Stimulated activated naive CD8-positive, alpha-beta T cell treated with anti-CD3 and anti-CD28 coated beads, Interleukin-15, Interleukin-2, amounts not matched to agents 100 U/mL and 50 U/mL, for 24 hours (primary cell): ENCODE data around the gene SRP68.
"Not testable (repeated sequence)": the region's sequence is repeated elsewhere in the genome, so short reads cannot be mapped to it uniquely, and the experiment has no call there.

ENCODE experiments used
- ATAC-seq: fragments of 150-1000 bp; cut with Tn5 transposase; one replicate; pipeline ENCODE4 v1.10.0; 2021
- DNase-seq: peaks from one replicate; pipeline ENCODE4 v3.0.0; 2021

SRP68 gene

DNA sequence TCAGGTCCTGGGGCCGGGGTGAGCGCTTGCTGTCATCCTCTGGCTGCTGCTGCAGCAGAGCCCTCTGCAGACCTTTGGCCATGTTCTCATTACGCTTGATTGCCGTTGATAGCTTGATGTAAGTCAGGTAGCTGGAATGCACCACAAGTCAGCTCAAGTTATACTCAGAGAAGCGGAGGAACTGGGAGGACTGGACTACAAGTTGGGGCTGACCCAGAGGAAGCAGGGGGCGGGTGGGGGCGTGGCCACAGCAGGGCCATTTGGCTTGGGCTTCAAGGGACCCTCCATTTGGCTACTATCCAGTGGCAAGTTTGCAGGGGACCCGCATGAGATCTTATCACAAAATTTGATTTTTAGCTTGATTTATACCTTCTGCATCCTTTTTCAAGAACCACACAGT is 26.3 kb downstream of the SRP68 start:
- DNase-seq, result no peak
- ATAC-seq, result no peak

DNA sequence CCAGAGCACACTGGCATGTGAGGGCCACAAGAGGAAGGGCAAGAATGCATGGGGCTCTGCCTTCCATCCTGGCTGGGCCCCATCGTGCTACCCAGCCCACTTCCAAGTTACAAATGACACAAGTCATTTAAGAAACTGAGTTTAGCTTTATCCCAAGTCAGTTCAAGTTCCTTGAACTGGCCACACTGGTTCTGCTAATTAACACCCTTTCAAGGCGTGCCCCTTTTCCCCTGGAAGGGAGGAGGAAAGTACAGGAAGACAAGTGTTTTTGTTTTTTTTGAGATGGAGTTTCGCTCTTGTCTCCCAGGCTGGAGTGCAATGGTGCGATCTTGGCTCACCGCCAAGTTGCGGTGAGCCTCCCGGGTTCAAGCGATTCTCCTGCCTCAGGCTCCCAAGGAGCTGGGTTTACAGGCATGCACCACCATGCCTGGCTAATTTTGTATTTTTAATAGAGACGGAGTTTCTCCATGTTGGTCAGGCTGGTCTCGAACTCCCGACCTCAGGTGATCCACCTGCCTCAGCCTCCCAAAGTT is 27.8 kb downstream of the SRP68 start:
- not testable (repeated sequence) for ATAC-seq, DNase-seq

DNA sequence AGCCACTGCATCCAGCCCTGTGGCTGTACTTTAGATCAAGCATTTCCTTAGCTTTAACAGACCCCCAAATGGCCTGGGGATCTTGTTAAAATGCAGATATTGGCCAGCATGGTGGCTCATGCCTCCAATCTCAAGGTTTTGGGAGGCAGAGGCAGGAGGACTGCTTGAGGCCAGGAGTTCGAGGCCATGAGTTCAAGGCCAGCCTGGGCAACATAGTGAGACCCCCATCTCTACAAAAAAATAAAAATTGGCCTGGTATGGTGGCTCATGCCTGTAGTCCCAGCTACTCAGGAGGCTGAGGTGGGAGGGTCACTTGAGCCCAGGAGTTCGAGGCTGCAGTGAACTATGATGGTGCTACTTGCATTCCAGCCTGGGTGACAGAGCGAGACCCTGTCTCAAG is 29.4 kb downstream of the SRP68 start:
- not testable (repeated sequence) for ATAC-seq, DNase-seq

DNA sequence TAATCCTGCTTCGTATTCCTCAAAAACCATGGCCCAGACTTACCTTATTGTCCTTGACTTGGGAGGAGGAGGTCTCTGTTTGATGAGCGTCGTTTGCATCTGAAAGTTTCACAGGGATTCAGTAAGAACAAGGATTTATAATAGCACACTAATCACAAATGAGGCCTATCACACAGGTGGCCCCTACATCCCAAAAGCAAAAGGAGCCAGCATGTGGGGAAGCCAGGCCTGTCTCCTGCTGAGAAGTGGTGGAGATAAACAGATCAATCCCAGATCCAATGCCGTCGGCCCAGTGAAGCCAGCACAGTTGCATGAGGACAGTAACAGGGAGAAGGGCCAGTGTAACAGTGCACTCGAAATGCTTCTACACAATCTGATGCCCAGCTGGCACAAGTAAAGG is 31.9 kb downstream of the SRP68 start:
- ATAC-seq, result no peak
- no peak for DNase-seq

DNA sequence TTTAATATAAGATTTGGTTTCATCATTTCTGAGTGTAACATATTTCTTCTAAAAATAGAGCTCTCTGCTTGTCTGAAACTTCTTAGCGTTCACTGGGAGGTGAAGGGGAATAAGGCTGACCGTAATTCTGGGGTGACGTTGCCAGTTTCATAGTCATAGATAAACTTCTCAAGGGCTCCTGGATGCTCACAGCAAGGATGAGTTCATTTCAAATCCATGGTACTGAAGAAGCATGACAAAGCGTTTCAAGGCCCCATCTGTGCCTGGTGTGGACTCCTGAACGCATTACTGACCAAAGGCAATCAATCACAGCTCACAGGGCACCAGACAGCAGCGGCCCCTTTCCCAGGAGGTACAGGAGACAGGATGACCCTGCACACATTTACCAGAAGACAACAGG is 33.2 kb downstream of the SRP68 start:
- ATAC-seq (no peak), DNase-seq (no peak)

DNA sequence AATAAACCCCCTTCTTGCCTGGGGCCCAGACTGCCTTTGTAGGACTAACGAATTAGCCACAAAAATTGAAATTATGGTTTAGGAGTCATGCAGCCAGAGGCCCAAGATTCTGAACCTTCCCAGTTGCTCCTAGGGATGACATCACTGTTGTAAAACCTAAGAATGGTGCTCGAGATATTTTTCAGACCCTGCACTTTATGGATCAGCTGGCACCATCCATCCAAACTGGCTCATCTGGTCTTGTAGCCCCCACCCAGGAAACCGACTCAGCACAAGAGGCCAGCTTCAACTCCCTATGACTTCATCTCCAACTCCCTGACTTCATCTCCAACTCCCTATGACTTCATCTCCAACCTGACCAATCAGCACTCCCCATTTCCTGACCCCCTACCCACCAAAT is 34.3 kb downstream of the SRP68 start:
- ATAC-seq (no peak), DNase-seq (no peak)

DNA sequence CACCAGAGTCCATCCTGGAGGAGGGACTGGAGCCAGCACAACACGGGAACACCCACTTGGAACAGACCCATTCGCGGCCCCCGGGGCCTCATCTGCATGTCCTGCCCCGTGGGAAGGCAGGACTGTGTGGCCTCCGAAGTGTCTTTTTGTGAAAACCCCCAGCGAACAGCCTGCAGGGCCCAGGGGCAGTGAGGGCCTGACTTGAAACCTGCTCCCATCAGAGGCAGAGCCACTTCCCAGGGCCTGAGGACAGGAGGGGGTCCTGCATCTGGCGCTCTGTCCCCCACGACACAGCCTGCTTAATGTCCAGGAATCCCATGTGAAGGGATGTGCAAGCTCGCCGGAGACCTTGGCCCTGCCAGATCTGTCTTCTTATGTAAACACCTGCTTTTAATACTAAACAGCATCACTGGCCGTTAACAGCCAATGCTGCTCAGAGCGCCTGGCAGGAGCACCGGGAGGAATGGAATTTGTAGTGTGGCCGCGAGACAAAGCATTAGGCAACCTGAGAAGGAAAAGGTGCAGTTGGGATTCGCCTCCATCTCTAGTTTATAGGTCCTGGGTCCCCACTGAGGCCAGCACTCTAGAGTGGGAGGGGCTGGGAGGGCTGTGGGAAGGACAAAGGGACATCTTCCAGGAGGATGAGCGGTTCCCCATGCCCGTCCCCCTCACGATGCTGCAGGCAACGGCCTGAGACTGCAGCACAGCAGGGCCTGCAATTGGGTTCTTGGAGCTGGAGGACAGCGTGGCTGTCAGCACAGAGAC is 35.6 kb downstream of the SRP68 start:
- DNase-seq (no peak), ATAC-seq (no peak)

DNA sequence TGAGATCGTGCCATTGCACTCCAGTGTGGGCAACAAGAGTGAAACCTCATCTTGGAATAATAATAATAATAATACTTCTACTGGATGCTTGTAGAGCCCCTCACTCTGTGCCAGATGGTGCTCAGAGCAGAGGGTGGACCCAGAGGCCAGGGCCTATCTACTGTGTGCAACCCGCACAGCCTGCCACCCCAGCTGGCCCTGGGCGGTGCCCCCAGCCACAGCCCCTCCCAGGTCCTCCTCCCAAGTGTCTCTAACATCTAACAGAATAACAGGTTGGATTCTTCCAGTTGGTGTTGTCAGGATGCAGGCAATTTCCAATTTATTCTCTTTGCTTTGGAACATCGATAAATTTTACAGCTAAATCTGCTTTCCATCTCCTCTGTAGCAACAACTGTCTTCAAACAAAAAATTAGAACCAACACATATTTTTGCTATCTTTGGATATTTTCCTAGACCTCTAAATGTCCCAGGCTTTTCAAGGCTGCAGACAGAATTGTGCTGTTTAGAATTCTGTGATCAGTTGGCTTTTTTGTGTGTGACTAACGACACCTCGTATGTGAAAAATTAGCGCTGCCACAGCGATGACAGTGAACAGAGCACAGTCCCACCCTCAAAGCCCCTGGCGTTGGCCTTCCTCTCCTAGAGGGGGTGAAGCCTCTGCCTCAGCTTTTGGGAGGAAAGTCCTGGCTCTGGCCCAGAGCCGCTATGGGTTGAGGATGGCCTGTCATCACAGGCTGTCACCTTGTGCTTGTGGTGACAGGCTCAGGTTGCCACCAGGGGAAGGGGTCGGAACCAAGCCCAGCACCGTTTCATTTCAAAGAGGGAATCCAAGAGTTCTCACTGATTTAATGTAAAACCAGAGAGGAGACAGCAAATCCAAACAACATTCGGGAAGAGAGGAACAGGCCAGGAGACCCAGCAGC is 37.6 kb downstream of the SRP68 start:
- DNase-seq, result no peak
- no peak for ATAC-seq

DNA sequence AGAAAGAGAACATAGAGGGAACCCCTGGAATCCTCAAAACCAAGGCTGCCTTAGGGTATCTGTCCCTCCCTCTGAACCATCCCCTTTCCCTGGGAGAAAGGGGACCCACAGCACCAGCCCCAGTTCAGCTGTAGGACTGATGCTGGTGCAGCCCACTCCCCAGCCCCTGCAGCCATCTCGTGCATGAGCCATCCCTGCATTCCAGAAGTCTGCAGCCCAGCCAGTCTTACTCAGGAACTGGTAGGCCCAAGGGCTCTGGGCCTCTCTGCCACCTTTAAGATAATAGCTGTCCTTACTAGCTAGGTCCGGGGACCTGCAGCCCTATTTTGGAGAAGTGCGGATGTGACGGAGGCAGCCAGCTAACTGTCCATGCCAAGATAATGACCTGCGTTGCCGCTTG is 39.2 kb downstream of the SRP68 start:
- DNase-seq, result no peak
- no peak for ATAC-seq

DNA sequence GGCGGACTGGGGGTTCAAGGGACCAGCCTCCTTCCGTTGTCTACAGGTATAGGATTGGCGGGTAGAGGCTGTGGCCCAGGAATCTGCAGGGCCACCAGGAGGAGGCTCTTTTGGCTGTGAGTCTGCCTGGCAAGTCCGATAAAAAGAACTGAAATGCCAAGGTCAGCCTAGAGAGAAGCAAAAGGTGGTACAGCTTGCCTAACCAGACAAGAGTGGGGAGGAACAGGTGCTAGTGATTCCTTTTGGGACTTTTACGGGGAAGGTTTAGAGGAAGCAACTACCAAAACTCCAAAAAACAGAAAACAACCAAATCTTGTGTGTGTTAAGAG is 39.6 kb downstream of the SRP68 start:
- ATAC-seq (no peak), DNase-seq (no peak)

DNA sequence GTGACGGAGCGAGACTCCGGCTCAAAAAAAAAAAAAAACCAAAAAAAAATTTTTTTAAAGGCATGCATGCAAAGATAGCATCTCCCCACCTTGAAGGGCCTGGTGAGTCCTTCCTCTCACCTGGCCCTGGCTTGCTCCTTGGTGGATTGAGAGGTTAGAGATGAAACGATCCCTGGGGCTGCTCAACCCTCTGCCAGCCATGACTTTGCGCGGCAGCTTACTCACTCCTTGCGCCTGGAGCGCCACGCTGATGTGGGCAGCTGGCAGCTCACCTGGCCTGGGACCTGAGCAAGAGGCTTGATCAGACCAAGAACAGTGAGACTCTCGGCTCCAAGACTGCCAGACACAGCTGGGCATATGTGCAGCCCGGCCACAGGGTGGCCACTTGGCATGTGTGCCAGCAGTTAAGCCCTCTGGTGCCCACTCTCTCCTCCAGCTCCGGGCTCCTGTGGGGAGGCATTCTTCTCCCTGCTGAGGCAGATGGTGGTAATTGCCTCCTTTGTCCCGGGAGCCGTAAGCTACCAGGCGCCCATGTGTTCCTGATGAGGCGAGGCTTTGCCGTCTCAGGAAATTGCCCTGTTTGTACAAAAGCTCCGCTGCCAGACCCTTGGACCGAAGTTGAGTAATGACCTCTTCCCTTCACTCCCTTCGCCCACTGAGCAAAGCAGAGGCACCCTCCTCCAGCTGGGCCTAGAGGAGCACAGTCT is 40.1 kb downstream of the SRP68 start:
- no peak for DNase-seq
- no peak for ATAC-seq

DNA sequence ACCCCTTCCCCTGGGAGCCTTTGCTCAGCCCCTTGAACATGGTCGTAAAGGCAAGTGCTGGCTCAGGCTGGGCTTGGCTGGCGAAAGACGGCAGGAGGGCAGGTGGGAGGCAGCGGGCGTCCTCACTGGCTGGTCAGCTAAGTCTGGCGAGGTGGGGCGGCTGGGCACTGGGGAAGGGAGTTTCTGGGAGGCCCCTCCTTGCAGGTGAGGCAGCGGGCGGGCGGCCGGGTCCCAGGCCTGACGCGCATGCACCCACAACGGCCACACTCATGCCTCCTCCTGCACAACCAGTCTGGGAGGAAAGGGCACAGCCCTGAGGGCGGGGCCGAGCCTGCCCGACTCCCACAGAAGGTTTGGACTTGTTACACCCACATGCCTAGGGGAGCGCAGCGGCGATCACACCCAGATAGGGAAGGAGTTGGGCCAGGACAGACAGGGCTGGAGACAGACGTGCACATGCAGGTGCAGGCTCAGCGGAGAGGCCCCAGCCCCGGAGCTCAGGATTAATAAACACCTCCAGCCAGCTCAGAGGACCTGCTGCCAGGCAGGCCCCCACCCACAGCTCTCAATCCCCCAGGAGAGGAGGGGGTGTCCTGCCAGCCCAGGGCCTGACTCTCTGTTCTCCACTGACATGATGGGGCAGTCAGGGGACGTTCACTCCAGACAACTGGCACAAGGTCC is 45.0 kb downstream of the SRP68 start, which contains the start of gene EVPL:
EVPL (minus strand) TSS at position 148 of the 681 bp plus-strand sequence; CDS start at position 40, 108 bp downstream.
- no peak for DNase-seq

DNA sequence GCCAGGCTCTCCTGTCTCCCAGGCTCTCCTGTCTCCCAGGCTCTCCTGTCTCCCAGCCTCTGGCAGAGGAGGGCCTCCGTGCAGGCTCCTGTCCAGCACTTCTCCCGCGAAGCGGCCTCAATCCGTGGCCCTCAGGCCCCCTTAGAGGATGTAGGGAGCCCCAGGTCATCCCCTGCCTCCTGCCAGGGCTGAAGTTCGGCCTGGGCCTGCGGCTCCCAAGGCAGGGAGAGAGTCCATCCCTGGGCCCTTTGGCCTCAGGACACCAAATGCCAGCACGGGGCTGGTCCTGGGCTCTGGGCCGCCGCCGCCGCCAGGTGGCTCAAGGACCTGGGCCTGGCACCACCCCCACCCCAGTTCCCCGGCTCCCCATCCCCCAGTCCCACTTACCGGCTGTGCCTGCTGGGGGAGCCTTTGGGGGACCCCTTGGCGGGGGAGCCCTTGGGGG is 45.6 kb downstream of the SRP68 start:
- ATAC-seq (no peak), DNase-seq (no peak)

More for the DNA sequence above, 45.0 kb downstream of the SRP68 start, which contains the start of gene EVPL:
- no peak for ATAC-seq

DNA sequence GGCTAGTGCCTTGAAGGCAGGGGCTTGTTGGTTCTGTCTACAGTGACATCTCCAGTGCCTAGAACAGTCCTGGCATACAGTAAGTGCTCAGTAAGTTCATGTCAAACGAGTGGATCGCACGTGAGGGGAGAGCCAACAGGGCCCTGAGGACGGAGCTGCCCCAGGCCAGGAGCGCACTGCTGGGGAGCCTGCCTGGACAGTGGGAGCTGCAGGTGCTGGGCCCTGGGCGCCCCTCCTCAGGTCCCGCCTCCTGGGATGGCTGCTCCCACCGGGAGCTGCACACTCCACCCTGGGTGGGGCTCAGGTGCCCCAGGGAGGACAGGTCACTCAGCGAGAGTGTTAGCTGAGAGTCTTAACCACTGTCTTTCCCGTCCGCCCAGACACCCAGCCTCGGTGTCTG is 47.0 kb downstream of the SRP68 start:
- DNase-seq (no peak), ATAC-seq (no peak)

DNA sequence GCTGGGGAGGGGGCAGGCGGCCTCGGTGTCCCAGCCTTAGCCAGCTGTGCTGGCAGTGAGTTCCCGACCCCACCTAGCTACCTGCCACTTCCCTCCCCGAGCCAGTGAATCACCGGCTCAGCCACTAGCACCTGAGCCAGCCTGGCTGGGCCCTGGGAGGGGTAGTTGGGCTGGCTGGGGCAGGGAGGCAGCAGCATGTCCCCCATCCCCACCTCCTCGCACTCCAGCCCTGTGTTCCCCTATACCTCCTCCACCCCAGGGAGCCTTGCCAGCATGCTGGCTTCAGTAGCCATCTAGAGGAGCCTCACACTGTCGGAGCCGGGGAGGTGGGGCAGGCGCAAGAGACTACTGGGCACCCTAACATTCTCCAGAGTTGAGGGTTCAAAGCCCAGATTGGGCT is 48.0 kb downstream of the SRP68 start:
- ATAC-seq (no peak), DNase-seq (no peak)

DNA sequence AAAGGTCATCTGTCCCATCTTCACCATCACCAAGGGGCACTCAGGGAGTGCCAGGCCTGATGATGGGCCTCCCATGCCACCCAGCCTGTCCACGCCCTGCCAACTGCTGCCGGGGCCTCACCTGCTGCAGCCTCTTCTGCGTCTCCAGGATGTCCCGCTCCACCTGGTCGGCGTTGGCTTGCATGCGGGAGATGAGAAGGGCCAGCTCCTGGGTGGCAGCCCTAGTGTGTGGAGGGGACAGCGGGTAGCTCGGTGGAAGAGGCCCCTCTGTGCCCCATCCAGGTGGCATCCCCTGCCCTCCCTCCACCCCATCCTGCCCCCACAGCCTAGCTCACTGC is 48.4 kb downstream of the SRP68 start:
- ATAC-seq, result no peak
- no peak for DNase-seq

DNA sequence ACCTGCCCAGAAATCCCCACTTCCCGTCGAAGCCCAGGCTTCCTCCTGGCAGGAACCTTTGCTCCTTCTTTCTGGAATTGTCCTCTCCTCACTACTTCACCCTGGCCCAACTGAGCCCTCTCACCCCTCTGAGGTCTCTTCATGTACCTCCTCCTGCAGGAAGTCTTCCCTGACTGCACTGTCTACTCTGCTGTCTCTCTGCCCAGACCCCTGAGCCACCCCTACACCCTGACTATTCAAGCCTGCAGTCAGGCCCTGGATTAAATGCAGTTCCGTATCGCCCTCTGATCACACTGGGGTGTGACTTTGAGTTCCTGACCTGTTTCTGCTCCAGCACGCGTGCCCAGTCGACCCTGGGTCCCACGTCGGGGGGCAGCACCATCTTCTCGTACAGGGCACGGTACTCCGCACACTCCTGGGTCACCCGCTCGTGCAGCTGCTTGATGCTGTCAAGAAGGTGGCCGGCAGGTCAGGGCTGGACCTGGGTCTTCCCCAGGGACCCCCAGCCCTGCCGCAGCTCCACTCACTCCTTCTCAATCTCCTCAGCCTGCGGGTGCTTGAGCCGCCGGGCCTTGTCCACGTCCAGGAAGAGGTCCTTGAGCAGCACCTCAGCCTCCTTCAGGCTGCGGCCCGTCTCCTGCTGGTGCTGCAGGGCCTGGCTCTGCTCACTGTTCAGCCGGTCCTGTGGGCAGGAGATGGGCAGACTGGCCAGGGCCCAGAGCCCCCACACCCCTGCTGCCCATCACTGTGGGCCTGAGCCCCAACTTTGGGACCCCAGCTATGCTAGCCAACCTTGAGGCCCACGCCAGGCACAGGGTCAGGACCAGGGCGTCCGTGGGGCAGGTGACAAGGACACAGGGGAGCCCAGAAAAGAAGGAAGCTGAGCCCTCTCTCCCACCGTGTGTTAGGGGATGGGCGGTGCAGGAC is 49.1 kb downstream of the SRP68 start:
- DNase-seq, result no peak
- no peak for ATAC-seq

DNA sequence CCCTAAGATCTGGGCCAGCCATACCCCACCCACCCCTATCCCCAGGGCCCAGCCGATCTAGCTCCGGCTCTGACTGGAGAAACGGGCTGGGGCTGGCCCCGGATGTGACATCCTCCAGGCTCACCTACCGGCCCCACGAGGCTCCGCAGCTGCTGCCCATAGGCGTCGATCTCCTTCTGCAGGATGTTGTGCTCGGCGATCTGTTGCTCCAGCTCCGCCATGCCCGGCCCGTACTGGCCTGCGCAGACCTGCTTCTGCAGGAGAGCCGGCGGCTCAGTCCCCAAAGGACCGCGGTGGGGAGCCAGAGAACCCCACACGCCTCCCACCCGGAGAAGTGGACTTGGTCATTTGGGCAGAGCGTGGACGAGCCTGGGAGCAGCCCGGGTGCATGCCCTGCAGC is 50.0 kb downstream of the SRP68 start:
- DNase-seq (no peak), ATAC-seq (no peak)

DNA sequence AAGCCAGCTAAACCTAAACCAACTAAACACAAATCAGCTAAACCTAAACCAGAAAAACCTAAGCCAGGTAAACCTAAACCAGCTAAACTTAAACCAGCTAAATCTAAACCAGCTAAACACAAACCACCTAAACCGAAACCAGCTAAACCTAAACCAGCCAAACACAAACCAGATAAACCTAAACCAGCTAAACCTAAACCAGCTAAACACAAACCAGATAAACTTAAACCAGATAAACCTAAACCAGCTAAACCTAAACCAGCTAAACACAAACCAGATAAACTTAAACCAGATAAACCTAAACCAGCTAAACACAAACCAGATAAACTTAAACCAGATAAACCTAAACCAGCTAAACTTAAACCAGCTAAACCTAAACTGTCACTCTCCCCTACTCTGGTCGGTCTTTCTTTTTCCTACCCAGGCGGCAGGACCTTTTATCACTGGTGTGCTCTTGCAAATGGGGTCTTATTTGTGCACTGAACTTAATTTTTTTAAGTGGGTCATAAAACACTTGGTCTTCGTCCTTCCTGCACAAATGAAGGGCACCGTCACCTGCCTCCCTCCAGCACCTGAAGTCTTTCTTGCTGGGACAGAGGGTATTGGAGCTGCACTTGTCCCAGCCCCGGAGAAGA is 52.4 kb downstream of the SRP68 start:
- no peak for DNase-seq
- no peak for ATAC-seq

DNA sequence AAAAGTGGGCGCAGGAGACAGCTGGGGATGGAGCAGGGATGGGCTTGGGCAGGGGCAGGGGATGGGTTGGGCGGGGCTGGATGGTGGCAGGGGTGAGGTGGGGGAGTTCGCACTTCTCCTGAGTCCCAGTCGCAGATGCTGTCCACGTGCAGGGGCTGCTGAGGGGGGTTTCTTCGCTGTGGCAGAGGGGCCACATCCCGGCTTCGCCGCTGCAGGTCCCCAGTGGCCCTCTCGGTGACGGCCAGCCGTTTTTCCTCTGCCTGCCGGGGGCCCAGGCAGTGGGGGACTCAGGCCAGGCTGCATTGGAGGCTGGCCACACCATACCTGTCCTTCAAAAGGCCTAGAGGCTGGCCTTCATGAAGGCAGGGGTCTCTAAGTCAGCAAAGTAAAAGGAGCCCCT is 53.5 kb downstream of the SRP68 start:
- DNase-seq, result no peak

DNA sequence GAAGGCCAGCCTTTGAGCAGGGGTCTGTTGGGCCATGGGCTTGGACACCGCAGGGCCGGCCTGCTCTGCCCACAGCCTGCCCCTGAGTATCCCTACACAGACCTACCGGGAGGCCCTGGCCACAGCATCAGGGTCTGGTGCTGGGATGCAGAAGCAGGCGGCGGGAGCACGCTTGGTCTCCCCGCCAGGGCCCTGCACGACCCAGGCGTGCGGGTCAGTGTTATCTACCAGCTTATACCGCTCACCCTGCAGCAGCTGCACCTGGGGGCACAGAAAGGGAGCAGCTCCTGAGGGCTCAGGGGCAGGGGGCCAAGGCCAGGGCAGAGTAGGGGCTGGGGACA is 54.0 kb downstream of the SRP68 start:
- no peak for DNase-seq
- ATAC-seq, result no peak

More for the DNA sequence above, 53.5 kb downstream of the SRP68 start:
- no peak for ATAC-seq
